NCI-H2081 (cell line): ENCODE data around the gene GAB1.

ENCODE experiments used
- DNase-seq, 2 experiments: peaks; one replicate each; lab custom pipeline; 2025; lab: John Stamatoyannopoulos, UW

Gene GAB1

GRCh38 chr4:143389579-143390195, 53.0 kb downstream of the GAB1 start:
- no peak for DNase-seq

- DNase-seq, result no peak
These were observed 54.1 kb downstream of the GAB1 start for GRCh38 chr4:143390764-143391163.

GRCh38 chr4:143391261-143391660, 54.6 kb downstream of the GAB1 start:
- no peak for DNase-seq

- DNase-seq, result no peak
These were observed 55.2 kb downstream of the GAB1 start for GRCh38 chr4:143391895-143392294.

GRCh38 chr4:143393195-143393594, 56.5 kb downstream of the GAB1 start:
- no peak for DNase-seq

- no peak for DNase-seq
These were observed 58.2 kb downstream of the GAB1 start for GRCh38 chr4:143394739-143395453.

GRCh38 chr4:143396695-143397094, 60.0 kb downstream of the GAB1 start:
- no peak for DNase-seq

GRCh38 chr4:143397335-143397734, 60.7 kb downstream of the GAB1 start:
- no peak for DNase-seq

- no peak for DNase-seq
These were observed 61.2 kb downstream of the GAB1 start for GRCh38 chr4:143397887-143398286.

- peak; percentile 43 to 48 for DNase-seq
These were observed 62.7 kb downstream of the GAB1 start for GRCh38 chr4:143399113-143399949.

GRCh38 chr4:143400082-143400481, 63.4 kb downstream of the GAB1 start:
- DNase-seq, result no peak

- peak in 1 of 2 experiments; percentile 38 for DNase-seq
These were observed 66.3 kb downstream of the GAB1 start for GRCh38 chr4:143402776-143403552.

GRCh38 chr4:143403553-143403820, 66.8 kb downstream of the GAB1 start:
- DNase-seq, result peak in 1 of 2 experiments; percentile 38

- DNase-seq, result no peak
These were observed 67.9 kb downstream of the GAB1 start for GRCh38 chr4:143404555-143404954.

GRCh38 chr4:143405075-143405730, 68.5 kb downstream of the GAB1 start:
- no peak for DNase-seq

- DNase-seq, result no peak
These were observed 69.8 kb downstream of the GAB1 start for GRCh38 chr4:143406523-143406922.

- no peak for DNase-seq
These were observed 70.8 kb downstream of the GAB1 start for GRCh38 chr4:143407474-143407873.

- DNase-seq, result no peak
These were observed 71.2 kb downstream of the GAB1 start for GRCh38 chr4:143407888-143408287.

- DNase-seq, result no peak
These were observed 73.3 kb downstream of the GAB1 start for GRCh38 chr4:143410015-143410414.

- DNase-seq, result peak; percentile 53 to 91
These were observed 75.1 kb downstream of the GAB1 start for GRCh38 chr4:143411527-143412419.

GRCh38 chr4:143412420-143412758, 75.7 kb downstream of the GAB1 start:
- DNase-seq, result peak in 1 of 2 experiments; percentile 7
